ENCODE data around the gene TEX38.
"Not testable (repeated sequence)": the region's sequence is repeated elsewhere in the genome, so short reads cannot be mapped to it uniquely, and the experiment has no call there.

Gene TEX38

GRCh38 chr1:46656643-46657042 is 15.0 kb upstream of the TEX38 start:
- Histone ChIP-seq H3K4me1 (ENCODE audit: control insufficient read depth, insufficient read depth, low read length) (no peaks in the 10 kb centered on the region), H3K27me3 (ENCODE audit: control insufficient read depth, insufficient read depth, low read length) (no peaks in the 10 kb centered on the region), H3K36me3 (ENCODE audit: insufficient read depth, low read length) (peaks cover 28% of the 10 kb centered on the region), H3K9ac (ENCODE audit: low read depth, low read length) (no peak overlapping the region), H3K4me2 (ENCODE audit: low read length) (no peak overlapping the region), H3K9me3 (replicated peaks; ENCODE audit: low read length) (no peaks in the 10 kb centered on the region), H3K4me3 (ENCODE audit: low read length) (no peak overlapping the region)

DNA sequence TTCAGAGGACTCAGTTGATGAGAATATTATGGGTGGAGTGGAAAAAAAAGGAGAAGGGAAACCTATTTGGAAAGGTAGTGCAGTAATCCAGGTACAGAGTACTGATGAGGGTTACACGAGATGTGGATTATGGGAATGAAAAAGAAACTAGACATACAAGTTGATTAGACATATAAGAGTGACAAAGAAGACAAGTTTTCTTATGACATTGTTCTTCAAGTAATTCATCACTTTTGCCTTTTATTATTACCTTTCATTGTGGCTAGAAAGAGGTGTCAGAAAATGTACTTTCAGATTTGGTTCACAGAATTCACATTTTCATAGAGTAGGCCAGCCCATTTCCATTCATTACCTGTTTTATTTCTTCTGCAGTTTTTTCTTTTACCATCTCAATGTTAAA is 13.9 kb upstream of the TEX38 start:
- Histone ChIP-seq H3K36me3 (ENCODE audit: insufficient read depth, low read length) (peaks cover 25% of the 10 kb centered on the region), H3K4me2 (ENCODE audit: low read length) (no peak overlapping the region), H3K9ac (ENCODE audit: low read depth, low read length) (no peak overlapping the region), H3K27me3 (ENCODE audit: control insufficient read depth, insufficient read depth, low read length) (no peaks in the 10 kb centered on the region), H3K9me3 (replicated peaks; ENCODE audit: low read length) (no peaks in the 10 kb centered on the region), H3K4me3 (ENCODE audit: low read length) (no peak overlapping the region), H3K4me1 (ENCODE audit: control insufficient read depth, insufficient read depth, low read length) (no peaks in the 10 kb centered on the region)

DNA sequence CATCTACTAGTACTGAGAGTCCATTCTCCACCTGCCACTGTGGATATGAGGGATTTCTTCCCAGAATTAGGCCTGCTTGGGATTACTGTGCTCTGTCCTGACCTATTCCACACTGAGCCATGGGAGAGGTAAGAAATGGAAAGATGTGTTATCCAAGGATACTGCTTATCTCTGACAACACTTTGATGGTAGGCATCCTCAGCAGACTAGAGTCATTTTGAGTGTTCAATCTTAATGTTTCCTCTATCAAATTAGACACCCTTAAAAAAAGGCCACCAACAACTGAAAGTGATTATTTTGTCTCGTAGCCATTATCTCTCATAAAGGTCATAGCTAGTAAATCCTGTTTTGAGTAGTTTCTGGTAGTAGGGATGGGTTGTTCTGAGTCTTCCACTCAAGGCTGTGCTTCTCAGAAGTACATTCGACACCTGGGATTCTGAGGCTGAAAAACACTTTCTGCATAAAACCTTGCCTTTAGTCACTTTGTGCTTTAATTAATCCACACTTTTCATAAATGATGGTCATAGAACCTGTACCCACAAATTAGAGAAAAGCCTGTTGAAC is 12.3 kb upstream of the TEX38 start:
- H3K36me3 ChIP-seq (ENCODE audit: insufficient read depth, low read length) = peaks cover 33% of the 10 kb centered on the region

DNA sequence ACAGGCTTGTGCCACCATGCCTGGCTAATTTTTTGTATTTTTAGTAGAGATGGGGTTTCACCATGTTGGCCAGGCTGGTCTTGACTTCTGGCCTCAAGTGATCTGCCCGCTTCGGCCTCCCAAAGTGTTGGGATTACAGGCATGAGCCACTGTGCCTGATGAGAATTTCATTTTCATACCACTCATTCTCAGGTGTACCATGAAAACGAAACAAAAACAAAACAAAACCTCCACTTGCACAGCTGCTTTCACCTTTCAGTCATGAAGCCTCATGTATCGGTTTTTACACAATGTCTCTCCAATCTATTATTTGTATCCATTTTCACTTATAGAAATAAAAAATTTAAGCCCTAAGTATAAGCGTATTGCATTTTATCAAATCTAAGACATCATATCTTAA is 11.5 kb upstream of the TEX38 start:
- not testable (repeated sequence) for H3K27me3 ChIP-seq (ENCODE audit: control insufficient read depth, insufficient read depth, low read length); H3K9me3 ChIP-seq (replicated peaks; ENCODE audit: low read length); H3K4me2 ChIP-seq (ENCODE audit: low read length); H3K9ac ChIP-seq (ENCODE audit: low read depth, low read length); H3K4me3 ChIP-seq (ENCODE audit: low read length); H3K4me1 ChIP-seq (ENCODE audit: control insufficient read depth, insufficient read depth, low read length)
- peaks cover 33% of the 10 kb centered on the region for H3K36me3 ChIP-seq (ENCODE audit: insufficient read depth, low read length)

More for the DNA sequence above, 12.3 kb upstream of the TEX38 start:
- Histone ChIP-seq H3K4me3 (ENCODE audit: low read length) (no peak overlapping the region), H3K4me2 (ENCODE audit: low read length) (no peak overlapping the region), H3K9me3 (replicated peaks; ENCODE audit: low read length) (no peaks in the 10 kb centered on the region), H3K27me3 (ENCODE audit: control insufficient read depth, insufficient read depth, low read length) (no peaks in the 10 kb centered on the region), H3K9ac (ENCODE audit: low read depth, low read length) (no peak overlapping the region), H3K4me1 (ENCODE audit: control insufficient read depth, insufficient read depth, low read length) (no peaks in the 10 kb centered on the region)

- not testable (repeated sequence) for H3K9ac ChIP-seq (ENCODE audit: low read depth, low read length); H3K4me3 ChIP-seq (ENCODE audit: low read length); H3K4me2 ChIP-seq (ENCODE audit: low read length); H3K27me3 ChIP-seq (ENCODE audit: control insufficient read depth, insufficient read depth, low read length); H3K9me3 ChIP-seq (replicated peaks; ENCODE audit: low read length)
- Histone ChIP-seq H3K4me1 (ENCODE audit: control insufficient read depth, insufficient read depth, low read length) (peaks cover 11% of the 10 kb centered on the region), H3K36me3 (ENCODE audit: insufficient read depth, low read length) (peaks cover 25% of the 10 kb centered on the region)
Observed at GRCh38 chr1:46662919-46663318, 8.7 kb upstream of the TEX38 start.

GRCh38 chr1:46665983-46666382 is 5.7 kb upstream of the TEX38 start:
- Histone ChIP-seq H3K4me1 (ENCODE audit: control insufficient read depth, insufficient read depth, low read length) (peaks cover 11% of the 10 kb centered on the region), H3K4me3 (ENCODE audit: low read length) (no peak overlapping the region), H3K27me3 (ENCODE audit: control insufficient read depth, insufficient read depth, low read length) (no peaks in the 10 kb centered on the region), H3K36me3 (ENCODE audit: insufficient read depth, low read length) (peaks cover 16% of the 10 kb centered on the region), H3K9me3 (replicated peaks; ENCODE audit: low read length) (no peaks in the 10 kb centered on the region), H3K9ac (ENCODE audit: low read depth, low read length) (no peak overlapping the region), H3K4me2 (ENCODE audit: low read length) (no peak overlapping the region)

- Histone ChIP-seq H3K4me2 (ENCODE audit: low read length) (peak within 1 kb of the TSS; percentile 96), H3K9me3 (replicated peaks; ENCODE audit: low read length) (no peaks in the 10 kb centered on the region), H3K27me3 (ENCODE audit: control insufficient read depth, insufficient read depth, low read length) (no peaks in the 10 kb centered on the region), H3K4me3 (ENCODE audit: low read length) (peak within 1 kb of the TSS; percentile 93), H3K4me1 (ENCODE audit: control insufficient read depth, insufficient read depth, low read length) (peaks cover 11% of the 10 kb centered on the region), H3K36me3 (ENCODE audit: insufficient read depth, low read length) (peaks cover 16% of the 10 kb centered on the region), H3K9ac (ENCODE audit: low read depth, low read length) (peak within 1 kb of the TSS; percentile 90)
Observed at GRCh38 chr1:46667782-46668760, 3.6 kb upstream of the TEX38 start, which contains the start of gene ATPAF1. TSS of gene ATPAF1 (minus strand) at chr1:46668364. CDS start at chr1:46668322, 42 bp downstream.

- no peak overlapping the region for H3K9ac ChIP-seq (ENCODE audit: low read depth, low read length)
Observed at GRCh38 chr1:46670134-46670533, 1.5 kb upstream of the TEX38 start.

GRCh38 chr1:46672696-46673095 is 1.0 kb downstream of the TEX38 start:
- Histone ChIP-seq H3K27me3 (ENCODE audit: control insufficient read depth, insufficient read depth, low read length) (no peaks in the 10 kb centered on the region), H3K9me3 (replicated peaks; ENCODE audit: low read length) (no peaks in the 10 kb centered on the region), H3K4me2 (ENCODE audit: low read length) (no peak overlapping the region), H3K36me3 (ENCODE audit: insufficient read depth, low read length) (peaks cover 19% of the 10 kb centered on the region), H3K9ac (ENCODE audit: low read depth, low read length) (no peak overlapping the region), H3K4me3 (ENCODE audit: low read length) (no peak overlapping the region), H3K4me1 (ENCODE audit: control insufficient read depth, insufficient read depth, low read length) (peaks cover under 1% of the 10 kb centered on the region)

More at GRCh38 chr1:46670134-46670533, 1.5 kb upstream of the TEX38 start:
- H3K36me3 ChIP-seq (ENCODE audit: insufficient read depth, low read length) = peaks cover 6% of the 10 kb centered on the region
- peaks cover 11% of the 10 kb centered on the region for H3K4me1 ChIP-seq (ENCODE audit: control insufficient read depth, insufficient read depth, low read length)
- H3K4me2 ChIP-seq (ENCODE audit: low read length) = no peak overlapping the region
- no peaks in the 10 kb centered on the region for H3K9me3 ChIP-seq (replicated peaks; ENCODE audit: low read length)
- H3K27me3 ChIP-seq (ENCODE audit: control insufficient read depth, insufficient read depth, low read length) = no peaks in the 10 kb centered on the region
- H3K4me3 ChIP-seq (ENCODE audit: low read length) = no peak overlapping the region

DNA sequence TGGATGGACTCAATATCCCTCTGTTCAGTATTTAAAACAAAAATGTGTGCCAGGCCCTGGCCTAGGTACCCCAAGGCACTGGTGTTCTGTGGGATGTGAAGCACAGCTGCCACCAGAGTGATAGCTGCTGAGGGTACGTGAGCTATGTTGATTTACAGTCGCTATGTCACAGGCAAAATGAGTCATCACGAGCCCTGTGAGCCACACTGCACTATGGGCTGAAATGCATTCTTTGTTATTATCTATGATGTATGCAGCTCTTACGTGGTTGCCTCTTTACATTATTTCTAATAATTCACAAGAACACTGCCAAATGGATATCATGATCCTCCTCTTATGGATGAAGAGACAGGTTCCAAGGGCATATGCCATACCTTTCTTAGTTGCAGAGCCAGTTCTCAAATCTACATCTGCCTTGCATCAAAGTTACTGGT is 2.1 kb downstream of the TEX38 start:
- H3K36me3 ChIP-seq (ENCODE audit: insufficient read depth, low read length) = peaks cover 26% of the 10 kb centered on the region
- H3K9ac ChIP-seq (ENCODE audit: low read depth, low read length) = no peak overlapping the region
- H3K9me3 ChIP-seq (replicated peaks; ENCODE audit: low read length) = no peaks in the 10 kb centered on the region
- no peak overlapping the region for H3K4me3 ChIP-seq (ENCODE audit: low read length)
- H3K4me2 ChIP-seq (ENCODE audit: low read length) = no peak overlapping the region
- no peaks in the 10 kb centered on the region for H3K4me1 ChIP-seq (ENCODE audit: control insufficient read depth, insufficient read depth, low read length)
- H3K27me3 ChIP-seq (ENCODE audit: control insufficient read depth, insufficient read depth, low read length) = no peaks in the 10 kb centered on the region

GRCh38 chr1:46675549-46676314 is 4.1 kb downstream of the TEX38 start:
- Histone ChIP-seq H3K9ac (ENCODE audit: low read depth, low read length) (no peak overlapping the region), H3K27me3 (ENCODE audit: control insufficient read depth, insufficient read depth, low read length) (no peaks in the 10 kb centered on the region), H3K4me1 (ENCODE audit: control insufficient read depth, insufficient read depth, low read length) (no peaks in the 10 kb centered on the region), H3K36me3 (ENCODE audit: insufficient read depth, low read length) (peaks cover 39% of the 10 kb centered on the region), H3K9me3 (replicated peaks; ENCODE audit: low read length) (no peaks in the 10 kb centered on the region), H3K4me3 (ENCODE audit: low read length) (no peak overlapping the region), H3K4me2 (ENCODE audit: low read length) (no peak overlapping the region)

Data from skeletal muscle satellite cell (primary cell).